ENCODE results near the gene CARS2. TPM values are rescaled to one million over a fixed set of nuclear protein-coding genes. Genes with fewer than 3 reads are reported as not detected.

The CARS2 gene
- total RNA-seq, 1 experiment from 2014 or later = 31.9 TPM

GRCh38 chr13:110641055-110642015 lies 64.6 kb downstream of the CARS2 start:
- Histone ChIP-seq H3K4me3 (ENCODE audit: low read depth in 2 of 2, low read length in 2 of 2) (no peak overlapping the region), H3K36me3 (ENCODE audit: control insufficient read depth, insufficient read depth, low read length) (no peaks in the 10 kb centered on the region), H3K4me1 (ENCODE audit: control insufficient read depth, insufficient read depth, low read length) (no peaks in the 10 kb centered on the region), H3K27ac (ENCODE audit: low read length) (no peak overlapping the region), H3K9me3 (ENCODE audit: control insufficient read depth, insufficient read depth, low read depth, low read length) (no peaks in the 10 kb centered on the region), H3K27me3 (ENCODE audit: control insufficient read depth, insufficient read depth, low read length) (no peaks in the 10 kb centered on the region)
- ChIA-PET CTCF (no interaction called here), POLR2A (no interaction called here)
- in situ Hi-C loops (cut with HindIII; ENCODE audit: low pct_unique_long_range_greater_than_20kb, low sequenced_read_pairs) = no loop called here
- intact Hi-C loops (cut with micrococcal nuclease; ENCODE audit: unreplicated experiment) = no loop called here
- no TSS peak for BruUV-seq (replicated peaks)
- DNase-seq (ENCODE audit: low read depth, low spot score) (no peak), ATAC-seq (no peak)
- TF ChIP-seq SIN3A (IDR thresholded peaks at IDR 0.05; ENCODE audit: borderline replicate concordance, insufficient read depth, low read depth, low read length) (no peak), TCF7L2 (IDR thresholded peaks at IDR 0.05; ENCODE audit: low read depth, low read length) (no peak), REST (IDR thresholded peaks at IDR 0.05; ENCODE audit: insufficient read depth in 1 of 2, low read depth in 2 of 2, low read length in 1 of 2) (no peak), CTCF (IDR thresholded peaks at IDR 0.05) (no peak), POLR2AphosphoS5 (IDR thresholded peaks at IDR 0.05; ENCODE audit: low read depth, low read length) (no peak)

GRCh38 chr13:110640591-110641029 lies 65.3 kb downstream of the CARS2 start:
- no peaks in the 10 kb centered on the region for H3K4me1 ChIP-seq (ENCODE audit: control insufficient read depth, insufficient read depth, low read length)
- no peak for DNase-seq (ENCODE audit: low read depth, low spot score)
- ChIA-PET POLR2A (no interaction called here), CTCF (no interaction called here)
- no peak for TF ChIP-seq SIN3A (IDR thresholded peaks at IDR 0.05; ENCODE audit: borderline replicate concordance, insufficient read depth, low read depth, low read length)
- TF ChIP-seq POLR2AphosphoS5 (IDR thresholded peaks at IDR 0.05; ENCODE audit: low read depth, low read length) = no peak
- no peak for TF ChIP-seq TCF7L2 (IDR thresholded peaks at IDR 0.05; ENCODE audit: low read depth, low read length)
- TF ChIP-seq CTCF (IDR thresholded peaks at IDR 0.05) = no peak
- no peak for TF ChIP-seq REST (IDR thresholded peaks at IDR 0.05; ENCODE audit: insufficient read depth in 1 of 2, low read depth in 2 of 2, low read length in 1 of 2)
- no peak overlapping the region for H3K27ac ChIP-seq (ENCODE audit: low read length)
- H3K4me3 ChIP-seq (ENCODE audit: low read depth in 2 of 2, low read length in 2 of 2) = no peak overlapping the region
- intact Hi-C loops (cut with micrococcal nuclease; ENCODE audit: unreplicated experiment) (no loop called here), in situ Hi-C loops (cut with HindIII; ENCODE audit: low pct_unique_long_range_greater_than_20kb, low sequenced_read_pairs) (no loop called here)
- H3K9me3 ChIP-seq (ENCODE audit: control insufficient read depth, insufficient read depth, low read depth, low read length) = no peaks in the 10 kb centered on the region
- no peaks in the 10 kb centered on the region for H3K27me3 ChIP-seq (ENCODE audit: control insufficient read depth, insufficient read depth, low read length)
- no TSS peak for BruUV-seq (replicated peaks)
- H3K36me3 ChIP-seq (ENCODE audit: control insufficient read depth, insufficient read depth, low read length) = no peaks in the 10 kb centered on the region
- ATAC-seq = no peak
